Hematopoietic multipotent progenitor cell treated with erythropoietin and hydrocortisone succinate and interleukin-3 and kit ligand, for 6 days (in vitro differentiated cells): ENCODE data around the gene P4HB.

Experiments
- DNase-seq: peaks from one replicate; pipeline ENCODE4 v3.0.0-alpha.2; 2015

The P4HB gene

GRCh38 chr17:81825841-81826466 is 34.4 kb downstream of the P4HB start:
- no peak for DNase-seq

GRCh38 chr17:81824595-81824994 is 35.7 kb downstream of the P4HB start:
- no peak for DNase-seq

GRCh38 chr17:81823820-81824550 is 36.4 kb downstream of the P4HB start:
- no peak for DNase-seq

GRCh38 chr17:81822996-81823819 is 37.1 kb downstream of the P4HB start:
- DNase-seq = no peak

- no peak for DNase-seq
Measured at GRCh38 chr17:81822312-81822637, 38.1 kb downstream of the P4HB start.

- DNase-seq = peak; percentile 84
Measured at GRCh38 chr17:81821603-81822311, 38.6 kb downstream of the P4HB start.

GRCh38 chr17:81821147-81821546 is 39.2 kb downstream of the P4HB start:
- DNase-seq = no peak

GRCh38 chr17:81819708-81820107 is 40.6 kb downstream of the P4HB start:
- no peak for DNase-seq

- no peak for DNase-seq
Measured at GRCh38 chr17:81817758-81818147, 42.6 kb downstream of the P4HB start.

GRCh38 chr17:81815646-81815986 is 44.7 kb downstream of the P4HB start:
- DNase-seq = no peak

- DNase-seq = no peak
Measured at GRCh38 chr17:81814748-81815645, 45.3 kb downstream of the P4HB start.

GRCh38 chr17:81813861-81814683 is 46.3 kb downstream of the P4HB start:
- DNase-seq = no peak

- DNase-seq = no peak
Measured at GRCh38 chr17:81813371-81813684, 47.0 kb downstream of the P4HB start.

- no peak for DNase-seq
Measured at GRCh38 chr17:81812571-81813370, 47.6 kb downstream of the P4HB start.

- DNase-seq = no peak
Measured at GRCh38 chr17:81811705-81812570, 48.4 kb downstream of the P4HB start.

GRCh38 chr17:81810892-81811704 is 49.2 kb downstream of the P4HB start:
- DNase-seq = no peak

GRCh38 chr17:81810476-81810875 is 49.9 kb downstream of the P4HB start:
- no peak for DNase-seq

- no peak for DNase-seq
Measured at GRCh38 chr17:81809556-81809998, 50.8 kb downstream of the P4HB start.
